ENCODE measurements around the gene PDXK.
A peak's percentile ranks its signal among the peaks of the same experiment; 100 is the strongest.

Gene PDXK

DNA sequence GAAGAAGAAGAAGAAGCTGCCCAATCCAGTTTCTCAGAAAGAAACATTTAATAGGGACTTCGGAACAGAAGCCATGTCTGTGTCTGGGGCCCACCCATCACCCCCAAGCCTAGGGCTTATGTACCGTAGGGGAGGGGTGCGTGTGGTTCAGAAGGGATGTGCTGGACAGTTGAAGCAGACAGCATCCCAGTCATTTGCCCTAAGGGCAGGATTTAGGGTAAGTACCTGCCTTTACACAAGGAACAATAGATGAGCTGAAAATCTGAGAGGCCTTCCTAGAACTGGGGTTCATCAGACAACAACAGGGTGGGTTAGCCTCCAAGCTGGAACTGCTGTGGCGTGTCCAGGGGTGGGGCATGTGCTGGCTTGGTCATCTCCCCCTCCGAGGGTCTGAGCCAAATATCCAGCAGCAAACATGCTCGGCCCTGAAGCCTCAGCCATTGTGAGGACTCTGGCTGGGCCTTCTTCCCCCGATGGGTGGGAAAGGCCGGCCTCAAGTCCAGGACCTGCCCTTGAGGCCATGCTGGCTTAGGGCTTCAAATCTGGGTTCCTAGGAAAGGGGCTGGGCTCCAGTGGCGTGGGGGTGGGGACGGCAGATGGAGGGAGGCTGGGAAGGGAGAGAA, 45.1 kb downstream of the PDXK start:
- no peak for DNase-seq (ENCODE audit: low read depth in 2 of 2)

DNA sequence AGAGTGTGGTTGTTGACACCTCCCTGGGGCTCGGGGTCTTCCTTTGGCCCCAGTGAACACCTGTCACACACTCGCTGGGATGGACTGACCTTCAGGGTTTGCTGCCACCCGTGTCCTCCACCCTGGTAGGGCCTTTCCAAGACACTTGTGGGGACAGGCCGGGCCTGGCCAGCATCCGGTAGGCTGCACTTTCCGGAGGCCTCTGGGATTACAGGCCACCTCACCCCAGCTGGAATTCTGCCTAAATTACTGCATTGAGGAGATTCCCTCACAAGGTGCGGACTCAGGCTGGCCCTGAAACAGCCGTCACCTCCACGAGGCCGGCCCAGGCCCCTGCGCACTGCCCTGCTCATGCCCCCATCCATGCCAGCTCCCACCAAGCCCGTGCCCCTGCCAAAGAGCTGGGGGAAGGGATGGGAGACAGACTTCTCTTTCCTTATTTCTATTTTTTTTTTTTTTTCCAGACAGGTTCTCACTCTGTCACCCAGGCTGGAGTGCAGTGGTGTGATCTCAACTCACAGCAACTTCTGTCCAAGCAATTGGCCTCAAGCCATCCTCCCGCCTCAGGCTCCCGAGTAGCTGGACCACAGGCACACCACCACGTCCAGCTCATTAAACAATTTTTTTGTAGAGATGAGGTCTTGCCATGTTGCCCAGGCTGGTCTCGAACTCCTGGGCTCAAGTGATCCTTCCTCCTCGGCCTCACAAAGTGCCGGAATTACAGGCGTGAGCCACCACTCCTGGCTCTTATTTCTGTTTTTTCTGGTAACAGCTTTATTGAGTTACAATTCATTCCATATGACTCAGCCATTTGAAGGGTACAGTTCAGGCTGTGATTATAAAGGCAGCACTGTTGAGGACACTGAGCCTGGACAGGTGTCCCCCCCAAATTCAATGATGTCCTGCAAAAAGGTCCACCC, 45.9 kb downstream of the PDXK start:
- DNase-seq (ENCODE audit: low read depth in 2 of 2): no peak

DNA sequence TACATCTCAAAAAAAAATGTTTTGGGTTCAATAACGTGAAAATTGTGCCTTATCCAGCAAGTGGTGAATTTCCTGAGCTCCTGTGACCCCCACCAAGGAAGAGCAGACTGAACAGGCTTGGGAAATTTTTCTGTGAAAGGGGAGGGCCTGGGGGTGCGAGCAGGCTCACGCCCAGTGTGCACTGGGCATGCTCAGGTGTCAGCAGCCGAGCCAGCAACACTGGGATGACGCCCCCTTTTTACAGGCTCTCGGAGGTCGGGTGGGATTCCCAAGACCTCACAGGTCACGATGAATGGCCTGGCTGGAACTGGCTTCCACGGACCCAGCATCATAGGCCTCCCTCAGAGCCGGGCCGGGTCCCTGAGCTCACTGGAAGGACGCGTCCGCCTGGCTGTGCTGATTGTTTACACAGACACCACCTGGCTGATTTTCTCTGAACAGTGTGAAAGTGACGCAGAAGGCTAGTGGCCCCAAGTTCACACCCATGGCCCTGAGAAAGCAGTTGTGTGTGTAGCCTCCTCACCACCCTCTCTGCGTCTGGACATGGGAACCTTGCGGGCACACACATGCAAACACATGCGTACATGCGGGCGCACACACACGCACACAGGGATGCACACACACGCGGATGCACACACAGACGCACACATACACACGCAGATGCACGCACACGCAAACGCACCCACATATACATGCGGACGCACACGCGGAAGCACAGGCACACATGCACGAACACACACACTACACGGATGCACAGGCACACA, 48.0 kb downstream of the PDXK start:
- no peak for DNase-seq (ENCODE audit: low read depth in 2 of 2)

DNA sequence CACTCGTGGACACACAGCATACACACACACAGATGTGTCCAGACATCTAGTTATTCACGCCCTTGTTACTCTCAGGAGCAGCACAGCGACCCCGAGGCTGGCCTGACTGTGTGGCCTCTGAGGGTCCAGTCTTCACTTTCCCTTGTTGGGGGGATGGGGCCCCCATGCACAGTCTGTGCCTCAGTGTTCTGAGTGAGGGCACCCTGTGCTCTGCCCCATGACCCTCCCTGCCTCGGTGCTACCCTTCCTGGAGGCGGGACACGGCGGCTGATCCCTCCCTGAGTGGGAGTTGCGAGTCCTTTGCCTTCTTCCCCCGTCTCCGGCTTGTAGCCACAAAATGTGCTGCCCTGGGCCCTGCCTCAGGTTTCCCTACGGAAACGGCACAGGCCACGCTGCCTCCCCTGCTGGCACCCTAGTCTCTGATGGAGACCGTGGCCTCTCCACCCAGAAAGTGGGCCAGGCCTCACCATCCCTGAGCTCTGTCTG, 48.6 kb downstream of the PDXK start:
- DNase-seq (ENCODE audit: low read depth in 2 of 2): no peak

DNA sequence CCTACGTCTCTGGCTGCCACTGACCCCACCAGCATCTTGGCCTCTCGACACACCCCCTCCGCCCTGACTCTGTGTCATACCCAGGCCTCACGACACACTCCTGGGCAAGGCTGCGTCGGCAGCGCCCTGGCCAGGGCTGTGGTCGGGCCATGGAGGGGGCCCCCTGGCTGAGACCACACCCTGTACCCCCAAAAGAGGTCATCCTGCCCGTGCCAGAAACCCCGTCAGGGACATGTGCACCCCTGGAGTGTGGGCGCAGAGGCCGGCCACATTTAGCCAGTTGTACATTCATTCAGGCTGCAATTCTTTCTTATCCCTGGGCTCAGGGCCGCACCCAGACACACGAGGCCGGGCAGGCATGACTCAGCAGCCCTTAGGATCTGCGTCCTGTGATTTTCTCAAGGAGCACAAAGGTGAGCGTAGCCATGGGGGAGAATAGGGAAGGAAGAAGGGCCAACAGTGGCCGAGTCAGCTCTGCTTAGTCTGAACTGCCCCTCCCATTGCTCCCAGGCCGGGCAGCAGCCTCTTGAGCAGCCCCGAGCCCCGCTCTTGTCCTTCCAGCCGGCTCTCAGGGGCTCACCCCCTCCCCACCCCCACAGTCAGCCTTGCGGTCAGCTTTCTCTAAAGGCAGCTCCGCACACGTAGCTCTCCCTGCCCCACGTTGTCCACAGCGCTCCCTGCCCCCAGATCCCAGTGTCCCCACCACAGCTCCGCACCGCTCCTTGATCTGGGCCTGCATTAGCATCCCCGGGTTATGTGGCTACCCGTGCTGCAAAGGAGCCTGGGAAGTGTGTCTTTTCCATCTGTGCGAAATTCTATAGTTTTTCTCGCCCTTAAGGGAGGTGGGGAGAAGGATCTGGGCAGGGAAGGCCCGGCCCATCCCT, 49.3 kb downstream of the PDXK start:
- no peak for DNase-seq (ENCODE audit: low read depth in 2 of 2)

GRCh38 chr21:43768868-43769167, 49.9 kb downstream of the PDXK start:
- DNase-seq (ENCODE audit: low read depth in 2 of 2): no peak

DNA sequence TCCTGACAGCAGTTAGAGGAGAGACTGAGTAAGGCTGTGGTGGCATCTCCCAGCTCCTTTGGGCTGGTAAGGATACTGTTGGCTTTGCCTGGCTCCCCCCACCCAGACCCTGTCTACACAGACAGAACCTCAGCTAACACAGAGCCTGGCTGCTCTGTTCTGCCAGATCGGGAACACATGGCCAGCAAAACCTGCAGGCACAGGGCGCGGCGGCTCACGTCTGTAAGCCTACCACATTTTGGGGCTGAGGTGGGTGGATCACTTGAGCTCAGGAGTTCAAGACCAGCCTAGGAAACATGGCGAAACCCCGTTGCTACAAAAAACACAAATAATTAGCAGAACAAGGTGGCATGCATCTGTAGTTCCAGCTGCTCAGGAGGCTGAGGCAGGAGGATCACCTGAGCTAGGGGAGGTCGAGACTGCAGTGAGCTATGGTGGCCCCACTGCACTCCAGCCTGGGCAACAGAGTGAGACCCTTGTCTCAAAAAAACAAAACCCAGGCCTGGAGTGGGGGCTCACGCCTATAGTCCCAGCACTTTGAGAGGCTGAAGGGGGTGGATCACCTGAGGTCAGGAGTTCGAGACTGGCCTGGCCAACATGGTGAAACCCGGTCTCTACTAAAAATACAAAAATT, 50.5 kb downstream of the PDXK start:
- DNase-seq (ENCODE audit: low read depth in 2 of 2): no peak

- DNase-seq (ENCODE audit: low read depth in 2 of 2): no peak
Measured at GRCh38 chr21:43770066-43770655, 51.2 kb downstream of the PDXK start.

GRCh38 chr21:43771199-43771675, 52.3 kb downstream of the PDXK start:
- no peak for DNase-seq (ENCODE audit: low read depth in 2 of 2)

GRCh38 chr21:43771698-43772424, 52.9 kb downstream of the PDXK start:
- no peak for DNase-seq (ENCODE audit: low read depth in 2 of 2)

DNA sequence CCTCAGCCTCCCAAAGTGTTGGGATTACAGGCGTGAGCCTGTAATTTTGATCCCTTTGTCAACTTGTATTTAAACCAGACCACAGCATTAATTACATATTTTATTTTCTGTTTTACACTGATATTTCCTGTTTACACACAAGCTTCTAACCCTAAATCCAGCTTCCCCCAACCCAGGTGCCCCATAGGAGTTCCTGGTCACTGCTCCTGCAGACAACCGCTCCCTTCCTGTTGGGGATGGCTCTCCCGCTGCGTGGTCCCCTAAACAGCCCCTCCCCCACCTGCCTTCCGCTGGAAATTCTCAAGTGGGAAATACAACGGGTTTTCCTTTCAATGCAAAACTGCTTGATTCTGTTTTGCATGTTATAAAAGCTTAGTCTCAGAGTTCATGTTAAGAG, 53.5 kb downstream of the PDXK start:
- DNase-seq (ENCODE audit: low read depth in 2 of 2): no peak

GRCh38 chr21:43774163-43774562, 55.2 kb downstream of the PDXK start:
- DNase-seq (ENCODE audit: low read depth in 2 of 2): no peak

GRCh38 chr21:43775190-43775589, 56.3 kb downstream of the PDXK start:
- DNase-seq (ENCODE audit: low read depth in 2 of 2): no peak

- DNase-seq (ENCODE audit: low read depth in 2 of 2): peak; percentile 62 to 79
Measured at GRCh38 chr21:43775795-43776430, 57.0 kb downstream of the PDXK start, which contains the start of gene CSTB. TSS of gene CSTB (minus strand) at chr21:43776308. CDS start at chr21:43776269, 39 bp downstream.

DNA sequence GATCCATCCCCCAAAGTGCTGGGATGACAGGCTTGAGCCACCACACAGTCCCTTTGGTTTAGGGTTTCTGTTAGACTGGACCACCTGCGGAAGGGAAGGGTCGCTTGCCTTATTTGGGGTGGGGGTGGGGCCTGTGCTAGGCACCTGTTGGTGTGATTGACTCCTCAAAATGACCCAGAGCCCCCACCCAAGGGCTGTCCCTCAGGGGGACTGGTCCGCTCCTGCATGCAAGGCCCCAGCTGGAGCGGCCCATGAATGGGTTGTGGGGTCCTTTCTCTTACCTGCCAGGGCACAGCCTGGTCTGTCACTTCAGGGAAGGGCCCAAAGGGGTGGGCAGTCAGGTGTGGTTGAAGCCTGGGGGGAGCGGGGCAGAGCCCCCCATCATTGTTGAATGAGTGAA, 59.0 kb downstream of the PDXK start:
- no peak for DNase-seq (ENCODE audit: low read depth in 2 of 2)

- DNase-seq (ENCODE audit: low read depth in 2 of 2): no peak
Measured at GRCh38 chr21:43778469-43779335, 59.8 kb downstream of the PDXK start.

- DNase-seq (ENCODE audit: low read depth in 2 of 2): no peak
Measured at GRCh38 chr21:43779660-43780059, 60.7 kb downstream of the PDXK start.

- DNase-seq (ENCODE audit: low read depth in 2 of 2): no peak
Measured at GRCh38 chr21:43781846-43782245, 62.9 kb downstream of the PDXK start.
